Type B pancreatic cell (in vitro differentiated cells): ENCODE data around the gene TAS2R40. TPM values are rescaled to one million over a fixed set of nuclear protein-coding genes. Genes with fewer than 3 reads are reported as not detected.

Source experiments
- DNase-seq: peaks from one replicate; pipeline ENCODE4 v3.0.0; 2021; ENCODE audit warnings: mixed read lengths; ENCODE audit not compliant: unreplicated experiment; ENCODE audit errors: extremely low spot score
- H3K27ac Mint-ChIP-seq: 2 replicates; pipeline ENCODE4 v1.8.0; 2021; ENCODE audit warnings: mild to moderate bottlenecking, mixed read lengths
- H3K27me3 Mint-ChIP-seq: 2 replicates; pipeline ENCODE4 v1.8.0; 2021; ENCODE audit warnings: mixed read lengths
- H3K36me3 Mint-ChIP-seq: 2 replicates; pipeline ENCODE4 v1.8.0; 2021; ENCODE audit warnings: mixed read lengths
- H3K4me1 Mint-ChIP-seq: one replicate; pipeline ENCODE4 v1.8.0; 2021; ENCODE audit warnings: mixed read lengths; ENCODE audit not compliant: unreplicated experiment
- H3K4me3 Mint-ChIP-seq: 2 replicates; pipeline ENCODE4 v1.8.0; 2021; ENCODE audit warnings: mild to moderate bottlenecking, mixed read lengths
- H3K9me3 Mint-ChIP-seq: 2 replicates; pipeline ENCODE4 v1.8.0; 2021; ENCODE audit warnings: mixed read lengths
- total RNA-seq: library from RNA; stranded (reverse); gene quantifications from 2 replicates; pipeline ENCODE4 v1.2.1, GENCODE V29; 2021; ENCODE audit warnings: low replicate concordance
- TF ChIP-seq, protein P1 (sequence below): fragments of 200-600 bp; sonication (generic); conservative IDR thresholded peaks from 2 replicates; pipeline ENCODE4 v1.5.0; 2021; ENCODE audit warnings: antibody characterized with exemption, mild to moderate bottlenecking

Gene TAS2R40
- total RNA-seq, 1 donor from 2014 or later, result not detected

DNA sequence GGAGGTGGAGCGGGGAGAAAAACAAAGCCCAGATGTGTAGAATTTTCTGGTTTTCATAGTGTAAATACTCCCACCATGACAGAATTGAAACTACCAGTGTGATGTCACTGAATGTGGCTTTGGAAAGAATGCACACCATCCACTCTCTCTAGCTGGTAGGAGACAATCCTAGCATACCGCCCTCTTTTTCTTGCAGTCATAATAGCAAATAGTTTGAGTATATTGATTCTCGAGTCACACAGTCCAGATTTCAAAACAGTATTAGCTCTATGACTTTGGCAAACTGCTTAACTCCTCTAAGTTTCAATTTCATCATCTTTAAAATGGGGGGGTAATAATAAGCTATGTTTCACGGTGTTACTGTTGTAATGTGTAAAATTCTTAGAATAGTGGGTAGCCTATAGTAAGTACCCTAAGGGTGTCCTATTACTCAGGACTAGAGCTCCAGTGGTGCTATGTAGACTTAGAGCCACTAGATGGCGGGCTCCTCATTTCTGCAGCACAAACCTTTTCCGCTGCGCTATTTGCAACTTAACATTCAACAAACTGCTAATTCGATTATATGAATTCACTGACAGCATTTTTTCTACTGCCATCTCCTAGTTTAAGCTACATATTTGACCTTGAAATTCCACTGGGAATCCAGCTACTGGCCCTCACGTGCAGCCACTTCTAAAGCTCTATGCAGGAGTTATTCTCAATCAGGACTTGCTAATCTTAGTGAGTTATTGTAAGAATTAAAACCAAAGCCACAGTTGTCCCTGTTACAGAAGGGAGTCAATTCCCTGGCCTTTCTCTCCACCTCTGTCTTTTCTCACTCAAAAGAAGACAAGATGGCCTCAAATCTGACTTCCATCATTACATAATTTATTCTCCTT lies 18.7 kb downstream of the TAS2R40 start:
- H3K36me3 Mint-ChIP-seq, result no peaks in the 10 kb centered on the region
- peak overlapping the region; percentile 63 for H3K27ac Mint-ChIP-seq
- no peak for DNase-seq
- H3K4me1 Mint-ChIP-seq, result peaks cover 21% of the 10 kb centered on the region
- no peaks in the 10 kb centered on the region for H3K27me3 Mint-ChIP-seq
- H3K9me3 Mint-ChIP-seq, result peaks cover 14% of the 10 kb centered on the region
- no peak overlapping the region for H3K4me3 Mint-ChIP-seq
- TF ChIP-seq, protein P1, sequence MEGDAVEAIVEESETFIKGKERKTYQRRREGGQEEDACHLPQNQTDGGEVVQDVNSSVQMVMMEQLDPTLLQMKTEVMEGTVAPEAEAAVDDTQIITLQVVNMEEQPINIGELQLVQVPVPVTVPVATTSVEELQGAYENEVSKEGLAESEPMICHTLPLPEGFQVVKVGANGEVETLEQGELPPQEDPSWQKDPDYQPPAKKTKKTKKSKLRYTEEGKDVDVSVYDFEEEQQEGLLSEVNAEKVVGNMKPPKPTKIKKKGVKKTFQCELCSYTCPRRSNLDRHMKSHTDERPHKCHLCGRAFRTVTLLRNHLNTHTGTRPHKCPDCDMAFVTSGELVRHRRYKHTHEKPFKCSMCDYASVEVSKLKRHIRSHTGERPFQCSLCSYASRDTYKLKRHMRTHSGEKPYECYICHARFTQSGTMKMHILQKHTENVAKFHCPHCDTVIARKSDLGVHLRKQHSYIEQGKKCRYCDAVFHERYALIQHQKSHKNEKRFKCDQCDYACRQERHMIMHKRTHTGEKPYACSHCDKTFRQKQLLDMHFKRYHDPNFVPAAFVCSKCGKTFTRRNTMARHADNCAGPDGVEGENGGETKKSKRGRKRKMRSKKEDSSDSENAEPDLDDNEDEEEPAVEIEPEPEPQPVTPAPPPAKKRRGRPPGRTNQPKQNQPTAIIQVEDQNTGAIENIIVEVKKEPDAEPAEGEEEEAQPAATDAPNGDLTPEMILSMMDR, result peak; percentile 97

DNA sequence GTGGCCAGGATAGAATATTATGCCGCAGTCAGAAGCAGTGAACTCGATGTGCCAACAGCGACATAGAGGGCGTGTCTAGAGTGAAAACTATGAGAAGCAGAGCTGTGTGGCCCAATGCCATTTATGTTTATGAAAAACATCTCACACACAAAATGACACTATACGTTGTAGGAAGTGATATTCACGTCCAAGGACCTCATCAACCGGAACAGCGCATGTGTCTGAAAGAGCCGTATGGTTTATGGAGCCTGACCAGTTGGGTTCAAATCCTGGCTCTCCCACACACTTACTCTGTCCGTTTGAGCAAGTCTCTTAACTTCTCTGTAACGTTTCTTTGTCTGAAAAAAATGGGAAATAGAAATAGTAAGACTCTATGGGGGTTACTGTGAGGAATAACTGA lies 20.5 kb downstream of the TAS2R40 start:
- DNase-seq, result no peak
- TF ChIP-seq, protein P1, result no peak
- Mint-ChIP-seq H3K9me3 (no peaks in the 10 kb centered on the region), H3K4me1 (peaks cover 21% of the 10 kb centered on the region), H3K4me3 (no peak overlapping the region), H3K27me3 (no peaks in the 10 kb centered on the region), H3K36me3 (no peaks in the 10 kb centered on the region), H3K27ac (no peak overlapping the region)

DNA sequence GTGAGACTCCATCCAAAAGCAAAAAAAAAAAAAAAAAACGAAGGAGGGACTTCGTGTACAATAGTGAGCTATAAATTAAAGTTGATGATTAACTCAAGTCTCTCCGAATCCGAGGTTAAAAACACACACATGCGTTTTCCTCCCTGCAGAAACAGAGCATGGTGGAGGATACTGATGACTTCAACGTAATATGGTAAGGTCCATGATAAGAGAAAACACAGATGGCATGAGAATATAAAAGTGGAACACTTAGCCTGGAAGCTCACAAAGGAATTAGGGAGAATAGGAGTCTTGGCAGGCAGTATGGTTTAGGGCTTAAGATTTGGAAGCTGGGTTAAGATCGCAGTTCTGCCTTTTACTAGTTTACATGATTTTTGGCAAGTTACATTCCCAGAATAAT lies 21.3 kb downstream of the TAS2R40 start:
- no peaks in the 10 kb centered on the region for H3K36me3 Mint-ChIP-seq
- peak overlapping the region; percentile 58 for H3K4me3 Mint-ChIP-seq
- H3K27ac Mint-ChIP-seq, result peak overlapping the region; percentile 16
- no peaks in the 10 kb centered on the region for H3K27me3 Mint-ChIP-seq
- DNase-seq, result no peak
- peaks cover 21% of the 10 kb centered on the region for H3K4me1 Mint-ChIP-seq
- TF ChIP-seq, protein P1, result no peak
- H3K9me3 Mint-ChIP-seq, result no peaks in the 10 kb centered on the region

DNA sequence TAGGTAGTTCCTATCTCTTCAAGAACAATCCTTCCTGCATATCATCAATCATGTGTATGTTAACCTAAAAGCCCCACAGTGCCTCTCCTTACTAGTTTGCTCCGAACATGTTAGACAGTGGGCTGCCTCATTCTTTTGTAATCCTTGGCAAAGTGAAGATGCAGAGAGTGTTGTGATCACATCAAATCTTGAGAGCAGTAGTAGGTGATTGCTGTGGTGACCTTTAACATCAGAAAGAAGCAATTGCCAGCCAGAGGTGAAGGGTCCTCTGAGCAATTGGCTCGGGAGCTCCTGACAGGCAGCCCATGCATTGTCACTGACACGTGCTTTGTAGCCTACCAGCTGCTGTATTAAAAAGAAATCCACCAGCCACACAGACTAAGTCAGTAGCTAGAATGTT lies 21.8 kb downstream of the TAS2R40 start:
- Mint-ChIP-seq H3K9me3 (no peaks in the 10 kb centered on the region), H3K4me1 (peaks cover 21% of the 10 kb centered on the region), H3K4me3 (no peak overlapping the region), H3K36me3 (no peaks in the 10 kb centered on the region), H3K27me3 (no peaks in the 10 kb centered on the region), H3K27ac (peak overlapping the region; percentile 16)
- TF ChIP-seq, protein P1, result no peak
- no peak for DNase-seq

DNA sequence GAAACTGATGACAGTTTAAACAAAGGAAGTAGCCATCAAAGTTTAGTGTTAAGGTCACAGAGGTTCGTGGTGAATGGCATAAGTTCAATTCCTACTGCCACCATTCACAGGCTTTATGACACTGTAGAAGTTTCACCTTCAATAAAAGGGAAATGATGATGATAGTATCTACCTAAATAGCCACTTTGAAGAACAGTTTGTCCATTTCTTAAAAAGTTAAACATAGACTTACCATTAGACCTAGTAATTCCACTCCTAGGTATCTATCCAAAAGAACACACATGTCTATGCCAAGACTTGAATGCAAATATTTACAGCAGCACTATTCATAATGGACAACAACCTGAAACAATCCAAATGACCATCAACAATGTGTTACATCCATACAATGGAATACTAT lies 22.5 kb downstream of the TAS2R40 start:
- Mint-ChIP-seq H3K9me3 (peaks cover 5% of the 10 kb centered on the region), H3K27me3 (no peaks in the 10 kb centered on the region), H3K27ac (no peak overlapping the region), H3K36me3 (no peaks in the 10 kb centered on the region), H3K4me3 (no peak overlapping the region), H3K4me1 (peaks cover 21% of the 10 kb centered on the region)
- DNase-seq, result no peak
- TF ChIP-seq, protein P1, result no peak
